Colonic mucosa (tissue), 4 donors: ENCODE measurements around the gene TRRAP. TPM values are rescaled to one million over a fixed set of nuclear protein-coding genes. Genes with fewer than 3 reads are reported as not detected.

ENCODE experiments used
- DNase-seq: peaks from one replicate; pipeline ENCODE4 v3.0.0-alpha.2; 2020
- H3K27ac ChIP-seq: fragments of 200-600 bp; one replicate; pipeline ENCODE4 v1.8.0; 2021
- H3K27me3 ChIP-seq: fragments of 200-600 bp; one replicate; pipeline ENCODE4 v1.8.0; 2021
- H3K36me3 ChIP-seq: fragments of 200-600 bp; one replicate; pipeline ENCODE4 v1.8.0; 2021
- H3K4me1 ChIP-seq: fragments of 200-600 bp; one replicate; pipeline ENCODE4 v1.8.0; 2021; ENCODE audit warnings: mild to moderate bottlenecking
- H3K4me3 ChIP-seq: fragments of 200-600 bp; one replicate; pipeline ENCODE4 v1.8.0; 2021
- H3K9ac ChIP-seq, 2 donors: one replicate each; pipeline ENCODE4 v1.7.0; 2013; ENCODE audit warnings: control low read depth in 2 of 2, low read depth in 2 of 2, low read length in 2 of 2
- H3K9me3 ChIP-seq: fragments of 200-600 bp; one replicate; pipeline ENCODE4 v1.8.0; 2021
- intact Hi-C: fragments of 100-400 bp; cut with DNase I; formaldehyde crosslinking; loops from one replicate; pipeline ENCODE4 v1.14.1; 2022
- total RNA-seq, 2 donors: library from RNA; stranded (reverse); fragmentation: NEBNext Ultra II Directional in 1 of 2; extraction: Animal tissue kit (Norgen Biotek cat#: 25700) in 1 of 2; gene quantifications; one replicate each; pipeline ENCODE4 v1.2.1, GENCODE V29; 2021
- TF ChIP-seq, protein P1 (sequence below): fragments of 200-600 bp; IDR thresholded peaks from one replicate; pipeline ENCODE4 v1.8.0; 2022; ENCODE audit warnings: antibody characterized with exemption, mild to moderate bottlenecking
- donor health status: healthy.
- donor health status: DM: no; HTN: no; CAD: no.
- donor health status: DM: no; HTN: no; CAD: no.

TRRAP gene
- total RNA-seq, 2 donors from 2014 or later: 33.3 to 39.4 TPM

- no peak overlapping the region for H3K4me3 ChIP-seq
- no peak for DNase-seq
- no peaks in the 10 kb centered on the region for H3K9me3 ChIP-seq
- H3K4me1 ChIP-seq: no peaks in the 10 kb centered on the region
- H3K36me3 ChIP-seq: peaks cover 19% of the 10 kb centered on the region
- intact Hi-C loops: no loop called here
- H3K27me3 ChIP-seq: no peaks in the 10 kb centered on the region
- TF ChIP-seq, protein P1, sequence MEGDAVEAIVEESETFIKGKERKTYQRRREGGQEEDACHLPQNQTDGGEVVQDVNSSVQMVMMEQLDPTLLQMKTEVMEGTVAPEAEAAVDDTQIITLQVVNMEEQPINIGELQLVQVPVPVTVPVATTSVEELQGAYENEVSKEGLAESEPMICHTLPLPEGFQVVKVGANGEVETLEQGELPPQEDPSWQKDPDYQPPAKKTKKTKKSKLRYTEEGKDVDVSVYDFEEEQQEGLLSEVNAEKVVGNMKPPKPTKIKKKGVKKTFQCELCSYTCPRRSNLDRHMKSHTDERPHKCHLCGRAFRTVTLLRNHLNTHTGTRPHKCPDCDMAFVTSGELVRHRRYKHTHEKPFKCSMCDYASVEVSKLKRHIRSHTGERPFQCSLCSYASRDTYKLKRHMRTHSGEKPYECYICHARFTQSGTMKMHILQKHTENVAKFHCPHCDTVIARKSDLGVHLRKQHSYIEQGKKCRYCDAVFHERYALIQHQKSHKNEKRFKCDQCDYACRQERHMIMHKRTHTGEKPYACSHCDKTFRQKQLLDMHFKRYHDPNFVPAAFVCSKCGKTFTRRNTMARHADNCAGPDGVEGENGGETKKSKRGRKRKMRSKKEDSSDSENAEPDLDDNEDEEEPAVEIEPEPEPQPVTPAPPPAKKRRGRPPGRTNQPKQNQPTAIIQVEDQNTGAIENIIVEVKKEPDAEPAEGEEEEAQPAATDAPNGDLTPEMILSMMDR: no peak
- H3K27ac ChIP-seq: no peak overlapping the region
- H3K9ac ChIP-seq: no peak overlapping the region
These were observed 71.2 kb downstream of the TRRAP start for GRCh38 chr7:98949336-98950044.

DNA sequence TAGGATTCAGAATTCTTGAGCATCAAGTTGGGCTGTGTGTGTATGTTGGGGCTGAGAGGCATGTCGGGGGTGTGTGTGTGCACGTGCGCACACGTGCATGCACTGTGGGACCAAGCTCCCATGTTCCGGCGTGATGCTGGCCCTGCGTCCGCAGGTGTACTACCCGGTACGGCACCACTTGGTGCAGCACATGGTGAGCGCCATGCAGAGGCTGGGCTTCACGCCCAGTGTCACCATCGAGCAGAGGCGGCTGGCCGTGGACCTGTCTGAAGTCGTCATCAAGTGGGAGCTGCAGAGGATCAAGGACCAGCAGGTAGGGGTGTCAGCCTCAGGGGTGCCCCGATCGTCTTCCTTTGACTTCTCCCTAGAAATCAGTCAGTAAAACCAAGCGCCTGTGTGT, 77.7 kb downstream of the TRRAP start:
- DNase-seq: no peak

DNA sequence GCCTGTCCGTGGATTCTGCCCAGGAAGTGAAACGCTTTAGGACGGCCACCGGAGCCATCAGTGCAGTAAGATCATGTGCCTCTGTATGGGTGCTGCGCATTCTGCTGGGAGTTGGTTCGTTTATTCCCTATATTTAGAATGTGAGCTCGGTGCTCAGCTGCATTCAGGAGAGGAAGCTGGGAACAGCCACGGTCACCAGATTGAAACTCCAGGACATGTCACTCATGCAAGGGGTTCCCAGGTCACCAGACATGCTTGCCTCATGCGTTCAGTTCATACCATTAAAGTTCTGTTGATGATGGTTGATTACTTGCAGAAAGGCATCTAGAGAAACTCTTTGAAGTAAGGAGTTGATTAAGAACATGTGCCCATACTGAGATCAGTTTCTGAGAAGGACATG, 78.1 kb downstream of the TRRAP start:
- Histone ChIP-seq H3K36me3 (peaks cover 18% of the 10 kb centered on the region), H3K4me1 (no peaks in the 10 kb centered on the region), H3K27ac (no peak overlapping the region), H3K4me3 (no peak overlapping the region), H3K27me3 (no peaks in the 10 kb centered on the region), H3K9me3 (no peaks in the 10 kb centered on the region), H3K9ac (no peak overlapping the region)
- TF ChIP-seq, protein P1: no peak
- no peak for DNase-seq
- intact Hi-C loops: no loop called here

More for the DNA sequence above, 77.7 kb downstream of the TRRAP start:
- intact Hi-C loops: no loop called here
- H3K9ac ChIP-seq: no peak overlapping the region
- no peak overlapping the region for H3K4me3 ChIP-seq
- TF ChIP-seq, protein P1: no peak
- H3K4me1 ChIP-seq: no peaks in the 10 kb centered on the region
- H3K9me3 ChIP-seq: no peaks in the 10 kb centered on the region
- H3K27me3 ChIP-seq: no peaks in the 10 kb centered on the region
- peaks cover 14% of the 10 kb centered on the region for H3K36me3 ChIP-seq
- H3K27ac ChIP-seq: no peak overlapping the region

- H3K9me3 ChIP-seq: no peaks in the 10 kb centered on the region
- H3K27me3 ChIP-seq: no peaks in the 10 kb centered on the region
- no peak for DNase-seq
- H3K36me3 ChIP-seq: peaks cover 18% of the 10 kb centered on the region
- no peak overlapping the region for H3K9ac ChIP-seq
- no peak overlapping the region for H3K4me3 ChIP-seq
- intact Hi-C loops: no loop called here
- TF ChIP-seq, protein P1: no peak
- no peaks in the 10 kb centered on the region for H3K4me1 ChIP-seq
- no peak overlapping the region for H3K27ac ChIP-seq
These were observed 78.6 kb downstream of the TRRAP start for GRCh38 chr7:98956937-98957336.

GRCh38 chr7:98957766-98958165, 79.4 kb downstream of the TRRAP start:
- DNase-seq: no peak
- no peak overlapping the region for H3K4me3 ChIP-seq
- no peaks in the 10 kb centered on the region for H3K9me3 ChIP-seq
- TF ChIP-seq, protein P1: no peak
- H3K27ac ChIP-seq: no peak overlapping the region
- no peak overlapping the region for H3K9ac ChIP-seq
- H3K36me3 ChIP-seq: peaks cover 26% of the 10 kb centered on the region
- H3K27me3 ChIP-seq: no peaks in the 10 kb centered on the region
- no peaks in the 10 kb centered on the region for H3K4me1 ChIP-seq
- intact Hi-C loops: no loop called here
